ENCODE results near the gene SMARCA2. TPM values are rescaled to one million over a fixed set of nuclear protein-coding genes. Genes with fewer than 3 reads are reported as not detected.

Gene SMARCA2
- total RNA-seq, 1 donor from 2014 or later: 4.2 TPM

DNA sequence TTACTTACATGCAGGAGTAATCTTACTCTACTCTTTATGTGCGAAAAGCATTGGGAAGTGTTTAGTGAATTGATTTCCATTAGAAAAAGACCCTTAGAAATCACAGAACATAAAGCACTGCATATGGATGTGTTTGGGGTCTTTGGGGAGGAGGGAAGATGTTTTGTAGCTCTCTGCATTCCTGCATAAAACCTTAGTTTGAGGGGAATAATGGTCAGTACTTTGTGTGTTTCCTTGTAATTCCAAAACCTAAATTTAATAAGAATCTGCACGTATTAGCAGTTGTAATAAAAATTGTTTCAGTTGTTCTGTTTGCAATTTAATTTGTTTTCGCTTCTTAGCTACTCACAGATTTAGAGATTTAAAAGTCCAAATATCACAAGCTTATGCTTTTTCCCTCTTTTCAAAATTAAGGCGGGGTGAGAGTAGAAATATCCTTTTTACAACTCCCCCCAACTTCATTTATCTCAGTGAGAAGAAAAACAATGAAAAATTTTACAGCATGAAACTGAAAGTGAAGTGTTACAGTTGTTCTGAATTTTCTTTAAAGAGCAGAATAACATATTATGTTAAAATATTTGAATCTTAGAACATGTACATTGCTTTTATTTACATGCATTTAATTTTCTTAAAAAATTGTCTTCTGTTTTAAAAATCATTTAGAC, 143.8 kb downstream of the SMARCA2 start:
- peak overlapping the region; percentile 88 for H2AFZ ChIP-seq (replicated peaks)
- H3K4me2 ChIP-seq: peak overlapping the region; percentile 84
- Mint-ChIP-seq H3K4me1 (peaks cover 39% of the 10 kb centered on the region), H3K4me3 (peak overlapping the region; percentile 89), H3K27me3 (ENCODE audit: insufficient read depth, low read depth) (peaks cover 5% of the 10 kb centered on the region), H3K36me3 (peaks cover 7% of the 10 kb centered on the region), H3K27ac (peak overlapping the region; percentile 99), H3K9me3 (no peaks in the 10 kb centered on the region)
- no peak for DNase-seq (ENCODE audit: low spot score)
- peaks cover 28% of the 10 kb centered on the region for H3K4me1 ChIP-seq
- no peak overlapping the region for H3K27ac ChIP-seq
- TF ChIP-seq EZH2 (IDR thresholded peaks at IDR 0.05) (no peak), EZH2phosphoT487 (IDR thresholded peaks at IDR 0.05) (no peak)
- TF ChIP-seq, protein P1, sequence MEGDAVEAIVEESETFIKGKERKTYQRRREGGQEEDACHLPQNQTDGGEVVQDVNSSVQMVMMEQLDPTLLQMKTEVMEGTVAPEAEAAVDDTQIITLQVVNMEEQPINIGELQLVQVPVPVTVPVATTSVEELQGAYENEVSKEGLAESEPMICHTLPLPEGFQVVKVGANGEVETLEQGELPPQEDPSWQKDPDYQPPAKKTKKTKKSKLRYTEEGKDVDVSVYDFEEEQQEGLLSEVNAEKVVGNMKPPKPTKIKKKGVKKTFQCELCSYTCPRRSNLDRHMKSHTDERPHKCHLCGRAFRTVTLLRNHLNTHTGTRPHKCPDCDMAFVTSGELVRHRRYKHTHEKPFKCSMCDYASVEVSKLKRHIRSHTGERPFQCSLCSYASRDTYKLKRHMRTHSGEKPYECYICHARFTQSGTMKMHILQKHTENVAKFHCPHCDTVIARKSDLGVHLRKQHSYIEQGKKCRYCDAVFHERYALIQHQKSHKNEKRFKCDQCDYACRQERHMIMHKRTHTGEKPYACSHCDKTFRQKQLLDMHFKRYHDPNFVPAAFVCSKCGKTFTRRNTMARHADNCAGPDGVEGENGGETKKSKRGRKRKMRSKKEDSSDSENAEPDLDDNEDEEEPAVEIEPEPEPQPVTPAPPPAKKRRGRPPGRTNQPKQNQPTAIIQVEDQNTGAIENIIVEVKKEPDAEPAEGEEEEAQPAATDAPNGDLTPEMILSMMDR (IDR thresholded peaks at IDR 0.05): no peak
- H3F3A ChIP-seq (ENCODE audit: low read depth): no peaks in the 10 kb centered on the region
- peak overlapping the region; percentile 6 for H3K9ac ChIP-seq
- H4K20me1 ChIP-seq (ENCODE audit: low read depth): no peaks in the 10 kb centered on the region
- H3K4me3 ChIP-seq: peak overlapping the region; percentile 38
- no peaks in the 10 kb centered on the region for H3K79me2 ChIP-seq (ENCODE audit: low read depth)
- H3K9me3 ChIP-seq (ENCODE audit: low read depth): no peaks in the 10 kb centered on the region
- H3K27me3 ChIP-seq: no peaks in the 10 kb centered on the region
- H3K36me3 ChIP-seq: no peaks in the 10 kb centered on the region

DNA sequence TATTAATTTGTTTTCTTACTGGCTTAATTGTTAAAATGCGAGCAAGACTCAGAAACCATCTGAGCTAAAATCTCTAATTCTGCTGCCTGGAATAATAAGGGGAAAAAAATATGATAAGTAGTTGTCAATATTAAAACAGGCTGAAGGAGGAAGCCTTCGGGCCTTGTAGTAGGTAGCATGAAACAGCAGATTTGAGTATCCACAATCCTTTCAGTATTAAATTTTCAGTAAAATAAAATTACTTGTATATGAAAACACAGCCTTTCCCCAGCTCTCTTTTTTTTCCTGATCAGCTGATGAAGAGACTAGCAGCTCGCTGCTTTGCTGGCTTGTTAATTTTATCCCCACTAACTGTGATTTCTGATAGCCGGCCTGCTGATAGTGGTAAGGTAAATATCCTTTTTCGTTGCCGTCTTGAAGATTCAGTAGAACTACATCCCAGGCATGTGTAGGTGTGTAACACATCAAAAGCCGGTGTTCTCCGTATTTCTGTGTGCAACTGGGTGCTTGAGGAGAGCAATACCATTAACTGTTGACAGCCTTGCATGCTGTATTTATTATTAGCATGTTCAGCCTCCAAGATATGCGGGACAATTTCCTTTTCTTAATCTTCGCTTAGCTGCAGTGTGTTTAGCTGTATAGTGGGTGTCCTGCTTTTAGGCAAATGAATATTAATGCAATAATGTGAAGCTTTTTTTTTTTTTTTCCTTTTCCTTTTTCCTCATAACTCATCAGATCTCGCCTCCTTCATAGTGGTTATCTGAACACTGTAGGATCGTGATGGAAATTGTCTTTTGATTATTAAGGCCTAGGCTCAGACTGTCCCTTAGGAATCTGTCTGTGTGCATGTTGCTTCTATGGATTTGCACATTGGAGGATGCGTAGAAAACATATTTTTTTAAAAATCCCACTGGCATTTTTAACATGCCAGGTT, 144.6 kb downstream of the SMARCA2 start:
- no peaks in the 10 kb centered on the region for H3K27me3 ChIP-seq
- H3K27me3 Mint-ChIP-seq (ENCODE audit: insufficient read depth, low read depth): peaks cover 2% of the 10 kb centered on the region
- peak overlapping the region; percentile 47 for H3K27ac Mint-ChIP-seq
- peaks cover 40% of the 10 kb centered on the region for H3K4me1 Mint-ChIP-seq
- peak overlapping the region; percentile 88 for H2AFZ ChIP-seq (replicated peaks)
- H4K20me1 ChIP-seq (ENCODE audit: low read depth): no peaks in the 10 kb centered on the region
- no peak for DNase-seq (ENCODE audit: low spot score)
- TF ChIP-seq, protein P1 (IDR thresholded peaks at IDR 0.05): no peak
- TF ChIP-seq EZH2 (IDR thresholded peaks at IDR 0.05) (no peak), EZH2phosphoT487 (IDR thresholded peaks at IDR 0.05) (no peak)
- H3K36me3 ChIP-seq: no peaks in the 10 kb centered on the region
- H3K79me2 ChIP-seq (ENCODE audit: low read depth): no peaks in the 10 kb centered on the region
- peak overlapping the region; percentile 60 for H3K4me3 Mint-ChIP-seq
- H3K4me3 ChIP-seq: no peak overlapping the region
- no peaks in the 10 kb centered on the region for H3K9me3 ChIP-seq (ENCODE audit: low read depth)
- no peaks in the 10 kb centered on the region for H3F3A ChIP-seq (ENCODE audit: low read depth)
- H3K36me3 Mint-ChIP-seq: peaks cover 9% of the 10 kb centered on the region
- no peaks in the 10 kb centered on the region for H3K9me3 Mint-ChIP-seq
- H3K9ac ChIP-seq: no peak overlapping the region
- no peak overlapping the region for H3K27ac ChIP-seq
- peak overlapping the region; percentile 84 for H3K4me2 ChIP-seq
- H3K4me1 ChIP-seq: peaks cover 28% of the 10 kb centered on the region

DNA sequence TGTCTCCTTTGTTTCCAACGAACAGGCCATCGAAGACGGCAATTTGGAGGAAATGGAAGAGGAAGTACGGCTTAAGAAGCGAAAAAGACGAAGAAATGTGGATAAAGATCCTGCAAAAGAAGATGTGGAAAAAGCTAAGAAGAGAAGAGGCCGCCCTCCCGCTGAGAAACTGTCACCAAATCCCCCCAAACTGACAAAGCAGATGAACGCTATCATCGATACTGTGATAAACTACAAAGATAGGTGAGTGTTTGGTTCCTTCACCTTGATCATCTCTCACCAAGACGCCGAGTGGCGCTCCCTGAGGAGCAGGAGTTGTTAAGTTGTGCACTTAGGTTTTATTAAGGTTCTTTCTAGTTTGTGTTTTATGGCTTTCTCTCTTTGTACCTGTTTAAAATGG, 146.5 kb downstream of the SMARCA2 start:
- H3K4me3 ChIP-seq: no peak overlapping the region
- no peaks in the 10 kb centered on the region for H3F3A ChIP-seq (ENCODE audit: low read depth)
- Mint-ChIP-seq H3K27me3 (ENCODE audit: insufficient read depth, low read depth) (peaks cover 2% of the 10 kb centered on the region), H3K36me3 (peaks cover 12% of the 10 kb centered on the region), H3K9me3 (no peaks in the 10 kb centered on the region), H3K4me3 (no peak overlapping the region), H3K27ac (no peak overlapping the region), H3K4me1 (peaks cover 40% of the 10 kb centered on the region)
- H3K4me1 ChIP-seq: peaks cover 30% of the 10 kb centered on the region
- H3K9me3 ChIP-seq (ENCODE audit: low read depth): no peaks in the 10 kb centered on the region
- H4K20me1 ChIP-seq (ENCODE audit: low read depth): no peaks in the 10 kb centered on the region
- no peak overlapping the region for H3K27ac ChIP-seq
- H3K36me3 ChIP-seq: no peaks in the 10 kb centered on the region
- H3K27me3 ChIP-seq: no peaks in the 10 kb centered on the region
- no peak for TF ChIP-seq EZH2 (IDR thresholded peaks at IDR 0.05)
- no peak for TF ChIP-seq EZH2phosphoT487 (IDR thresholded peaks at IDR 0.05)
- TF ChIP-seq, protein P1 (IDR thresholded peaks at IDR 0.05): no peak
- H3K79me2 ChIP-seq (ENCODE audit: low read depth): no peaks in the 10 kb centered on the region
- DNase-seq (ENCODE audit: low spot score): no peak
- no peak overlapping the region for H3K4me2 ChIP-seq
- no peak overlapping the region for H2AFZ ChIP-seq (replicated peaks)
- no peak overlapping the region for H3K9ac ChIP-seq
